Activated CD8-positive, alpha-beta memory T cell treated with anti-CD3 and anti-CD28 coated beads, Interleukin-2, amount 50 U/mL, for 24 hours (primary cell): Measurements from ENCODE around the gene CHAT.

Source experiments
- DNase-seq: peaks from one replicate; pipeline ENCODE4 v3.0.0-alpha.2; 2020; ENCODE audit errors: extremely low read depth

CHAT gene

GRCh38 chr10:49597426-49598163 is 16.2 kb upstream of the CHAT start:
- DNase-seq = no peak

- no peak for DNase-seq
Measured at GRCh38 chr10:49598164-49598856, 15.5 kb upstream of the CHAT start.

GRCh38 chr10:49598986-49599385 is 14.9 kb upstream of the CHAT start:
- DNase-seq = no peak

GRCh38 chr10:49599546-49599945 is 14.3 kb upstream of the CHAT start:
- DNase-seq = no peak

DNA sequence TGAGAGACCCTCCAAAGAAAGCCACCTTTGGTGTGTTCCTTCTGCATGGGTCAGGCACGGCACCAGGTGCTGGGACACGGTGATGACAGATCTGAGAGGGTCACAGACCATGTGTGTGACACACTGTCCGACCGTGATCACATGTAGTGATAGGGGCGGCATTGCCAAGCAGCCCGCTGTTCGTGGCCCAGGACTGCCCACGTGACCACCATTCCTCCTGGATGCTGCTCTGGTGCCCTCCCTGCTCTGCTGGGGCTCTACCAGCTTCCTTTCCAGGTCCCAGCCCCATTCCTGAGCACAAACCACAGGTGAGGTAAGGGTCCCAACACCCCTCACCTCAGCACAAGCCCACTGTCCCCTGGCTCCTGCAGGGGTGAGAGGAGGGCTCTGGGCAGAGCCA is 13.8 kb upstream of the CHAT start:
- DNase-seq = no peak

- DNase-seq = no peak
Measured at GRCh38 chr10:49600781-49601400, 12.9 kb upstream of the CHAT start.

DNA sequence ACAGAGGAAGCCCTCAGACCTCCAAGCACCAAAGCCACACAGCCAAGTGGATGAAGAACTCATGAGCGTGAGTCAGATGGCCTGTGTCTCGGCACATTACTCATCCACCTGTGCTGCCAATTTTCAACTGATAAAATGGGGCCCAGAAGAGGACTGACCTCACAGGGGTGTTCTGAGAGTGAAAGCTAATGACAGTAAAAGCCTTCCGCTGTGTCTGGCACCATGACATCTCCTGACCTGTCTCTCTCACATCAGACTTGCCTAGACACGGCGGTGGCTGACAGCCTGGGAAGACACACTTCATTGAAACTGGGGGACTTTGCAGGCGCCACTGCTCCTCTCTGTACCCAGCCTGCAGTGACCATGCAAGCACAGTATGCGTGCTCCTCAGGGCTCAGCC is 12.0 kb upstream of the CHAT start:
- no peak for DNase-seq

GRCh38 chr10:49602380-49603023 is 11.3 kb upstream of the CHAT start:
- no peak for DNase-seq

DNA sequence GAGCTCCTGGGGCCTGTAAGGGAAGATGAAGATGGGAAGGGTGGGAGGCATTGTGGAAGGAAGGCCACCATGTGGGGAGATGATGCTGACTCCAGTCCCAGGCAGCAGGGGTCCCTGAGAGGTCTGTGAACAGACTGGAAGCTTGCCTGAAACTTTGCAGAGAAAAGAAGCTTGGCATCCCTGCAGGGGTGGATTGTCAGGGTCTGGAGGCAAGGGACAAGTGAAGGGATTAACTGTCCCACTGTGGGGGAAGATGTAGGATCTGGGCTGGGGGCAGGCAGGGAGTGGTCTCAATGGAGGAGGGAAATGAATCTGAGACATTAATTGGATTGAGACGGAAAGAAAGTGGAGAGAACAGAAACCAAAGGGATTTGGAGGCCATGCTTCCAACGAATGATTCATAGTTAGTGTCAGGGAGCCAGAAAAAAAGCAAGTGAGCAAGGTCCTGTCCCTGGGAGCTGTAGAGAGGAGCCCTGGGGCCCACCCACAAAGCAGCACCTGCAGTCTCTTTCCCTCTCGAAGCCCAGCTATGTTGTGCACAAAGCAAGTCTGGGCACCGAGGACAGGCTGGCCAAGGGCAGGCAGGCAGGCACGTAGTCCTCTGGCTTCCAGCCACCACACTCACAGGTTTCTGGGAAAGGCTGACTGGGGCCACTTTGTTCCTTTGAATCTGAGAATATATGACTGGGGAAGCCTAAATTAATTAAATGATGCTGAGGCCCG is 8.5 kb upstream of the CHAT start:
- no peak for DNase-seq

GRCh38 chr10:49605939-49606509 is 7.8 kb upstream of the CHAT start:
- no peak for DNase-seq

- no peak for DNase-seq
Measured at GRCh38 chr10:49606981-49607535, 6.8 kb upstream of the CHAT start.

- no peak for DNase-seq
Measured at GRCh38 chr10:49608166-49609005, 5.5 kb upstream of the CHAT start.

DNA sequence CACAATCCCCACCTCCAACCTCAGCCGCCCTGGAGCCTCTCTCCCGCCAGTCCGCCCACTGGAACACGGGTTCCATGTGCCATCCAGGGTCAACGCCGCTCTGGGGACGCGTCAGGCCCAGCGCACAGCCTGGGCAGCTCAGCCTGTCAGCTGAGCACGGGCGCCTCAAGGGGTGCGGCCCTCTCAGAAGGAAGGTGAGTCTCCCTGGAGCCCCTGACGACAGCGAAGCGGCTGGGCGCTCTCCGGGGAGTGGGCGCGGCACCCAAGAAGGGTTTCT is 4.9 kb upstream of the CHAT start:
- no peak for DNase-seq

DNA sequence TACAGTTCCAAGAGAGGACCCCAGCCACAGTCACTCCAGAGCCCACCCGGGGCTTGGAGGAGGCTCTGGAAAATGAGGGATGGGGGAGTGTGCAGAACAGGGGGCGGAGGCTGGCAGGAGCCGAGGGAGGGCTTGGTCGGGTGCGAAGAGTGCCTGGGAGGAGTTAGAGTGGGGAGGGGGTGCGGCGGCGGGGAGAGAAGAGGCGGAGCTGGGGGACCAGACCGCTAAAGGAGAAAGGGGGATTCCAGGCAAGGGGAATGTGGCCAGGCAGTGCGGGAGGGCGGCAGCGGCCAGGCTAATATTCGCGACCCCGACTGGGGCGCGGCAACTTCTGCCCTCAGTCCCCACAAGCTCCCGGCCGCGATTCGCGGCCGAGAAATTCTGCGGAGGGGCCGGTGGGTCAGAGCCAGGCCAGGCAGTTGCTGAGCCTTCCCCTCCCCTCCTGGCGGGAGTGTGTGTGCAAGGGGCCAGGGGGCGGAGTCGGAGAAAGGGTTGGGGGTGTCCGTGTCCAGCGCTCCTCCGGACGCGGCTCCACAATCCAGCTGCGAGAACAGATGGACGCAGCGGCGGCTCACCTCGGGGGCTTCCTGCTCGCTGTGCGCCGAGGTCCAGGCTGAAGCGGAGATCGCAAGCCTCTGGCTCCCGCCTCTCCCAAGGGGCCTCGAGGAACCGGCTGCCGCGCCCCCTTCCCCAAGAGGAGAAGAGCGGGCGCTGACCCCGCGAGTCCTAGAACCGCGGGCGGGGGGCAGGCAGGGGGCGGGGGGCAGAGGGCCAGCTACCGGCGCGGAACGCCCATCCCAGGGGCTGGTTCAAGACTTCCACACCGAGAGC is 4.3 kb upstream of the CHAT start:
- no peak for DNase-seq

- DNase-seq = no peak
Measured at GRCh38 chr10:49610114-49610457, 3.8 kb upstream of the CHAT start, which contains the start of gene SLC18A3. SLC18A3 (plus strand) TSS chr10:49610310; CDS start chr10:49610741, 431 bp downstream.

GRCh38 chr10:49610458-49611165 is 3.2 kb upstream of the CHAT start:
- DNase-seq = no peak

- DNase-seq = no peak
Measured at GRCh38 chr10:49611166-49611815, 2.5 kb upstream of the CHAT start.

DNA sequence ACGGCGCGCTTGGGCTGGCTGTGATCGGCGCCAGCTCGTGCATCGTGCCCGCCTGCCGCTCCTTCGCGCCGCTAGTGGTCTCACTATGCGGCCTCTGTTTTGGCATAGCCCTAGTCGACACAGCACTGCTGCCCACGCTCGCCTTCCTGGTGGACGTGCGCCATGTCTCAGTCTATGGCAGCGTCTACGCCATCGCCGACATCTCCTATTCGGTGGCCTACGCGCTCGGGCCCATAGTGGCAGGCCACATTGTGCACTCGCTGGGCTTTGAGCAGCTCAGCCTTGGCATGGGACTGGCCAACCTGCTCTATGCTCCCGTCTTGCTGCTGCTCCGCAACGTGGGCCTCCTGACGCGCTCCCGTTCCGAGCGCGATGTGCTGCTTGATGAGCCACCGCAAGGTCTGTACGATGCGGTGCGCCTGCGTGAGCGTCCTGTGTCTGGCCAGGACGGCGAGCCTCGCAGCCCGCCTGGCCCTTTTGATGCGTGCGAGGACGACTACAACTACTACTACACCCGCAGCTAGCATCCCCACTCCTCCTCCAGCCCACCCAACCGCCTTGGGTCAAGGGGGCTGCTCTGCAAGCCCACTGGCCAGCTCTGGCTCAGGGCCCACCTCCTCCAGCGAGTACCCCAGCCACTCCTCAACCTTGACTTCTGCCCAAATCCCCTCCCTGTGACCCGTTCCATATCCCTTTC is 1.9 kb upstream of the CHAT start:
- no peak for DNase-seq
